Activated T-helper 2 cell treated with anti-CD3 and anti-CD28 coated beads, Interferon-gamma antibody, Interleukin-2, Interleukin-4, amounts not matched to agents 10 μg/mL and 5 μg/mL and 100 μg/mL, durations not matched to agents 14 hours and 24 hours and 36 hours (primary cell): ENCODE results near the gene CAMK1D. TPM values are rescaled to one million over a fixed set of nuclear protein-coding genes. Genes with fewer than 3 reads are reported as not detected.
"Not testable (repeated sequence)": the region's sequence is repeated elsewhere in the genome, so short reads cannot be mapped to it uniquely, and the experiment has no call there.

Experiments used
- DNase-seq: peaks from one replicate; pipeline ENCODE4 v3.0.0; 2021; ENCODE audit warnings: low spot score
- H3K27ac Mint-ChIP-seq: one replicate; pipeline ENCODE4 v1.8.0; 2021; ENCODE audit warnings: mixed read lengths
- H3K27me3 Mint-ChIP-seq: one replicate; pipeline ENCODE4 v1.8.0; 2021; ENCODE audit warnings: low read depth, mixed read lengths
- H3K36me3 Mint-ChIP-seq: one replicate; pipeline ENCODE4 v1.8.0; 2021; ENCODE audit warnings: low read depth, mixed read lengths
- H3K4me1 Mint-ChIP-seq: one replicate; pipeline ENCODE4 v1.8.0; 2021; ENCODE audit warnings: low read depth, mixed read lengths
- H3K4me3 Mint-ChIP-seq: one replicate; pipeline ENCODE4 v1.8.0; 2021; ENCODE audit warnings: low read depth, mild to moderate bottlenecking, moderate library complexity, mixed read lengths
- H3K9me3 Mint-ChIP-seq: one replicate; pipeline ENCODE4 v1.8.0; 2021; ENCODE audit warnings: mixed read lengths
- intact Hi-C: fragments of 100-400 bp; cut with micrococcal nuclease; formaldehyde crosslinking; loops from one replicate; pipeline ENCODE4 v1.15.1; 2023
- total RNA-seq: library from RNA; stranded (reverse); gene quantifications from 2 replicates; pipeline ENCODE4 v1.2.3, GENCODE V29; 2022

CAMK1D gene
- total RNA-seq, 1 donor from 2014 or later = 5.7 TPM

DNA sequence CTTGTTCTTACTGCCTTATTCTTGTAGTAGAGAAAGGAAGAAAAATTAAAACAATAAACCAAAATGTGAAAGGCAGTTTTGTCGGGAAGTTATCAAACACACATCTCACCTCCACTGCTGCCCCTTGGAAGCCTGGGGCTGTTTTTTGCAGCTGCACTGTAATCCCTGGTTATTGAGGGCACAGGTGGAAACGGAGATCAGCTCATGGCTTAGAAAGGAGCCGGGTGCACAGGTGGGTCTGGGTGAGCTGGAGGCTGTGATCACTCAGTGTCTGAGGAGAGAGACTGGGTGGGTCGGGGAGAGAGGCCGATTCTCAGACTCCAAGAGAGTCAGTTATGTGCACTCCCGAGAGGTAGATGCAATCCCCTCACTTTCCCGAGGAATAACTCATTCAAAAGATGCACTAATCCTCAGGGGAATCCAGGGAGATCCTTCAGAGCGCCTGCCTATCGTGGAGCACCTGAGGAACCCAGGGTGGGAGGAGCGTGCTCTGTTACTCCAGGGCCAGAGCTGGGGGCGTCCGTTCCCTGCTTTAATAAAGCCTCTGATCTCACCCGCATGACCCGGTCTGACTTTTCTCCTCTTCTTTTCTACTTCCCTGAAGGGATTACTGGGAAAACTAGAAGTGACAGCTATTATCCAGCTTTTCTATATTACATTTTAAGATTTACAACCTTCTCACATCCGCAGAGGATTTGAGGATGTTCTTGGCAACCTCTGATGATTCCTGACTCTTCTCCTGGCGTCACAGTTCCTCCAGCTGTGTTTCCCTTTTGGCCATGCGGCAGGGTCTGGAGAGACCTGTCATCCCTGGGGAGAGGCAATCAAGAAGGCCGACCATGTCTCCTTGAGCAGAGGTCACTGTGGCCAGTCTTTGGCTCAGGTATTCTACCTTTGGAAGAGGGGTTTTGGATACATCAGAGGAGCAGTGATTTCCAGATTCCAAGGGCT lies 82.1 kb downstream of the CAMK1D start:
- H3K36me3 Mint-ChIP-seq = no peaks in the 10 kb centered on the region
- H3K9me3 Mint-ChIP-seq = no peaks in the 10 kb centered on the region
- H3K4me1 Mint-ChIP-seq = no peaks in the 10 kb centered on the region
- no peak overlapping the region for H3K4me3 Mint-ChIP-seq
- DNase-seq = no peak
- intact Hi-C loops = no loop called here
- peaks cover 10% of the 10 kb centered on the region for H3K27me3 Mint-ChIP-seq
- no peak overlapping the region for H3K27ac Mint-ChIP-seq

- no peaks in the 10 kb centered on the region for H3K36me3 Mint-ChIP-seq
- peaks cover 10% of the 10 kb centered on the region for H3K27me3 Mint-ChIP-seq
- intact Hi-C loops = no loop called here
- H3K4me1 Mint-ChIP-seq = no peaks in the 10 kb centered on the region
- H3K9me3 Mint-ChIP-seq = no peaks in the 10 kb centered on the region
- no peak overlapping the region for H3K27ac Mint-ChIP-seq
- no peak overlapping the region for H3K4me3 Mint-ChIP-seq
- DNase-seq = no peak
These were observed 83.2 kb downstream of the CAMK1D start for GRCh38 chr10:12432402-12433189.

- H3K27ac Mint-ChIP-seq = no peak overlapping the region
- peaks cover 11% of the 10 kb centered on the region for H3K9me3 Mint-ChIP-seq
- H3K36me3 Mint-ChIP-seq = peaks cover 3% of the 10 kb centered on the region
- peaks cover 10% of the 10 kb centered on the region for H3K27me3 Mint-ChIP-seq
- intact Hi-C loops = no loop called here
- H3K4me1 Mint-ChIP-seq = no peaks in the 10 kb centered on the region
- no peak for DNase-seq
- no peak overlapping the region for H3K4me3 Mint-ChIP-seq
These were observed 84.9 kb downstream of the CAMK1D start for GRCh38 chr10:12434277-12434676.

- not testable (repeated sequence) for H3K27ac Mint-ChIP-seq
These were observed 85.3 kb downstream of the CAMK1D start for GRCh38 chr10:12434677-12435076.

GRCh38 chr10:12435348-12435747 lies 86.0 kb downstream of the CAMK1D start:
- Mint-ChIP-seq H3K36me3 (peaks cover 8% of the 10 kb centered on the region), H3K27ac (no peak overlapping the region)
- intact Hi-C loops = no loop called here

More at GRCh38 chr10:12434677-12435076, 85.3 kb downstream of the CAMK1D start:
- H3K27me3 Mint-ChIP-seq, H3K4me3 Mint-ChIP-seq, DNase-seq, H3K4me1 Mint-ChIP-seq, H3K36me3 Mint-ChIP-seq, intact Hi-C loops: not testable (repeated sequence)
- peaks cover 15% of the 10 kb centered on the region for H3K9me3 Mint-ChIP-seq

GRCh38 chr10:12438919-12439692 lies 89.8 kb downstream of the CAMK1D start:
- Mint-ChIP-seq H3K27ac (no peak overlapping the region), H3K27me3 (peaks cover 6% of the 10 kb centered on the region), H3K4me3 (no peak overlapping the region), H3K4me1 (no peaks in the 10 kb centered on the region), H3K36me3 (peaks cover 8% of the 10 kb centered on the region), H3K9me3 (peaks cover 24% of the 10 kb centered on the region)
- no peak for DNase-seq
- intact Hi-C loops = no loop called here

More at GRCh38 chr10:12435348-12435747, 86.0 kb downstream of the CAMK1D start:
- peaks cover 17% of the 10 kb centered on the region for H3K9me3 Mint-ChIP-seq
- DNase-seq = no peak
- no peaks in the 10 kb centered on the region for H3K4me1 Mint-ChIP-seq
- peaks cover 10% of the 10 kb centered on the region for H3K27me3 Mint-ChIP-seq
- H3K4me3 Mint-ChIP-seq = no peak overlapping the region

GRCh38 chr10:12439767-12440166 lies 90.4 kb downstream of the CAMK1D start:
- H3K4me1 Mint-ChIP-seq, H3K27ac Mint-ChIP-seq, DNase-seq, H3K36me3 Mint-ChIP-seq, H3K4me3 Mint-ChIP-seq: not testable (repeated sequence)
- Mint-ChIP-seq H3K27me3 (peaks cover 11% of the 10 kb centered on the region), H3K9me3 (peaks cover 24% of the 10 kb centered on the region)
- intact Hi-C loops = loop anchor here (10.0 kb wide), 1 partner anchor 175 kb away; no protein-coding TSS in a partner anchor

GRCh38 chr10:12443026-12443425 lies 93.7 kb downstream of the CAMK1D start:
- H3K27ac Mint-ChIP-seq = no peak overlapping the region
- intact Hi-C loops = loop anchor here (10.0 kb wide), 1 partner anchor 178 kb away; no protein-coding TSS in a partner anchor
- no peak overlapping the region for H3K4me3 Mint-ChIP-seq
- peaks cover 8% of the 10 kb centered on the region for H3K36me3 Mint-ChIP-seq
- no peak for DNase-seq
- peaks cover 24% of the 10 kb centered on the region for H3K27me3 Mint-ChIP-seq
- peaks cover 24% of the 10 kb centered on the region for H3K9me3 Mint-ChIP-seq
- peaks cover 10% of the 10 kb centered on the region for H3K4me1 Mint-ChIP-seq

DNA sequence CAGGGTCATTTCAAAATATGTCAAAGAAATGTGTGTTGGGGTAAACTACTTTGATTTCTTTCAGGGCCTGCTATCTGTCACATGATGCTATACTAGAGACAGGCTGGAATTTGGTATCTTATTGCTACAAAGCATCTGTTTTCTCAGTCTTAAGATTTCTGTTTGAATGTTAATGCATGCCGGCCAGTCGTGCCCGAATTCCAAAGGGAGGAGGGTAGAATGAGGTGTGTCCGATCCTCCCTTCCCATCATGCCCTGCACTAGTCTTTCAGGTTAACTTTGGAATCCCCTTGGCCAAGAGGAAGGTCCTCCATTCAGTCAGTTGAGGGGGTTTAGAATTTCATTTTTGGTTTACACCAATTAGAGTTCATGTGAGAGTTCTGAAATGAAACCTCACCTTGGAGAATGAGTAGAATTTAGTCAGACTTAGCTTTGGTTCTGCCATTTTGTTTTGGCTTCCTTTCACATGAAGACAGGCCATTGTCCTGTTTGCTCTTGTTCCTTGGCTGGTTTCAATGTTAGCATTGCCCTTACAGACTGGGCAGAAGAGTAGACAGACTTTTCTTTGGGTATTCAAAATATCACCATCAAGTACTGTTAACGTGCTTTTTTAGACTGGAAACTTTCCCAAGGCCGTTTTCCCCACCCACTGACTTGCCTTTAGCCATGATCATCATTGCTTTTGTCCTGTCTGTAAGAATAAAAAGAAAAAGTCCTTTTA lies 95.8 kb downstream of the CAMK1D start:
- no peak overlapping the region for H3K4me3 Mint-ChIP-seq
- no peak for DNase-seq
- intact Hi-C loops = loop anchor here (5.0 to 10.0 kb wide), 3 partner anchors 78 to 267 kb away; no protein-coding TSS in a partner anchor
- peaks cover 21% of the 10 kb centered on the region for H3K4me1 Mint-ChIP-seq
- peaks cover 27% of the 10 kb centered on the region for H3K27me3 Mint-ChIP-seq
- peaks cover 10% of the 10 kb centered on the region for H3K9me3 Mint-ChIP-seq
- no peaks in the 10 kb centered on the region for H3K36me3 Mint-ChIP-seq
- no peak overlapping the region for H3K27ac Mint-ChIP-seq

- Mint-ChIP-seq H3K36me3 (no peaks in the 10 kb centered on the region), H3K4me3 (no peak overlapping the region), H3K27ac (no peak overlapping the region), H3K9me3 (peaks cover 9% of the 10 kb centered on the region), H3K4me1 (peaks cover 21% of the 10 kb centered on the region), H3K27me3 (peaks cover 33% of the 10 kb centered on the region)
- DNase-seq = no peak
- intact Hi-C loops = loop anchor here (5.0 to 10.0 kb wide), 3 partner anchors 79 to 266 kb away; no protein-coding TSS in a partner anchor
These were observed 96.5 kb downstream of the CAMK1D start for GRCh38 chr10:12445701-12446334.

DNA sequence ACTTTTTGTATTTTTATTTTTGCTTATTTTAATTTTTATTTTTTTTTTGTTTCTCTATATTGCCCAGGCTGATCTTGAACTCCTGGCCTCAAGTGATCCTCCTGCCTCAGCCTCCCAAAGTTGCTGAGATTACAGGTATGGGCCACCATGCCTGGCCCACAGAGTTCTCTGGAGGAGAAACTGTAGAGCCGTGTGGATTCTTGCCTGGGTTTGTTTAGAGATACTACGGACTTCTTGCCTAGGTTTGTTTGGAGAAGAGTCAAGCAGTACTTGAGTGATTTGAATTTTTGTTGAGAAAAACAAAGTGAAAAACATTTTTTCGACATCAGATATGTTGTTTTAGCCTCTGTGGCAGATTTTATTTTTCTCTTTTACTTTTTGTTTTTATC lies 99.0 kb downstream of the CAMK1D start:
- Mint-ChIP-seq H3K27ac (peak overlapping the region; percentile 71), H3K36me3 (no peaks in the 10 kb centered on the region), H3K4me3 (peak overlapping the region; percentile 28), H3K9me3 (peaks cover 3% of the 10 kb centered on the region), H3K27me3 (peaks cover 38% of the 10 kb centered on the region), H3K4me1 (peaks cover 21% of the 10 kb centered on the region)
- intact Hi-C loops = loop anchor here (2.0 to 10.0 kb wide), 5 partner anchors 30 to 264 kb away; no protein-coding TSS in a partner anchor
- no peak for DNase-seq
